C4-2B (cell line): ENCODE measurements around the gene FLYWCH2.

Experiments used
- CTCF ChIP-seq: fragments of 450-650 bp; conservative IDR thresholded peaks from 2 replicates; pipeline ENCODE4 v1.5.1; 2017; ENCODE audit warnings: mild to moderate bottlenecking
- ZFX ChIP-seq: fragments of 450-650 bp; IDR thresholded peaks from 2 replicates; pipeline ENCODE4 v1.6.1; 2017

GRCh38 chr16:2899564-2900072 lies 16.6 kb downstream of the FLYWCH2 start:
- TF ChIP-seq CTCF (no peak), ZFX (no peak)
